ENCODE data around the gene TRIM65.

TRIM65 gene

DNA sequence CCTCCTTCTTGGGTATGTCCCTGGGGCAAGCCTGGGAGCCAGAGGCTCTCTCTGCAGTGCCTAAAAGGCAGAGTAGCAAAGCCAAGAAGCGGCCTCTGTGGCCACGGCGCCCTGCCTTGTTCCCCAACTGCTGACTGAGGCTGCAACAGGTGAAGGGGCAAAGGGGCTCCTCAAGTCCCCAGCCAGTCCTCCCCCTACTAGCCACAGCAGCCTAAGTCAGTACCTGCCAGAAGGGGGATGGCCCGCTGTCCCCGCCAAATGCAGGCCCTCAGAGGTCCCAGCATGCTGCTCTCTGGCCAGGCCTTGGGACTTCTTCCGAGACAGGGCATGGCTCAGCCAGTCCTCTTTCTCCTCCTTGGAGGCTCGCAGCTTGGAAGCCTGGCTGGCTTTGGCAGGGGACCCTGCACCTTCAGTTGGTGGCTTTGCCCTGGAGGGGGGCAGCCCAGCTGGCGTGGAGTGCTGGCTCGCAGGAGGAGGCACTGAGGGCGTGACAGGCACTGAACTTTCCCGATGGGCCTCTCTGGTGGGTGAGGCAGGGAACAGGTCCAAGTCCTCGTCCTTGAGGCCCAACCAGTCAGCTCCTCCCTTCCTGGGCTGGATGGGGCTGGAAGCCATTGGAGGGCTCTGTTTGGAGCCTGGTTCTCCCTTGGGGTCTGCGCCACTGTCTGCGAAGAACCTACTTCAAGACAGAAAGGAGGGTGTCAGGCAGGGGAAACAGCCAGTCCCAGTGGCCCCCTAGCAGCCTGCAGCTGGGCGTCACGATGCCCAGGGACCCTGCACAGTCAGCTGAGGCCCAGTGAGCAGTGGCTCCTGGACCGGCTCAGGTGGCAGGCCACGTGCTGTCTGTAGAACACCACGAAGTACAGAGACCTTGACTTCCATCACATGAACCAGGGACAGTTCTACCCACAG, 26.5 kb upstream of the TRIM65 start:
- Mint-ChIP-seq H3K36me3 (ENCODE audit: low read depth) (peaks cover 4% of the 10 kb centered on the region), H3K9me3 (no peaks in the 10 kb centered on the region), H3K27ac (no peak overlapping the region), H3K4me3 (no peak overlapping the region), H3K4me1 (ENCODE audit: low read depth) (no peaks in the 10 kb centered on the region), H3K27me3 (ENCODE audit: low read depth) (no peaks in the 10 kb centered on the region)

- no peaks in the 10 kb centered on the region for H3K4me1 Mint-ChIP-seq (ENCODE audit: low read depth)
- no peak overlapping the region for H3K4me3 Mint-ChIP-seq
- no peaks in the 10 kb centered on the region for H3K27me3 Mint-ChIP-seq (ENCODE audit: low read depth)
- no peak overlapping the region for H3K27ac Mint-ChIP-seq
- no peaks in the 10 kb centered on the region for H3K9me3 Mint-ChIP-seq
- peaks cover 3% of the 10 kb centered on the region for H3K36me3 Mint-ChIP-seq (ENCODE audit: low read depth)
These were observed 25.6 kb upstream of the TRIM65 start for GRCh38 chr17:75922173-75922961.

GRCh38 chr17:75921596-75921995, 24.8 kb upstream of the TRIM65 start:
- Mint-ChIP-seq H3K27me3 (ENCODE audit: low read depth) (no peaks in the 10 kb centered on the region), H3K4me1 (ENCODE audit: low read depth) (peaks cover 2% of the 10 kb centered on the region), H3K36me3 (ENCODE audit: low read depth) (peaks cover 3% of the 10 kb centered on the region), H3K27ac (no peak overlapping the region), H3K4me3 (no peak overlapping the region), H3K9me3 (no peaks in the 10 kb centered on the region)

DNA sequence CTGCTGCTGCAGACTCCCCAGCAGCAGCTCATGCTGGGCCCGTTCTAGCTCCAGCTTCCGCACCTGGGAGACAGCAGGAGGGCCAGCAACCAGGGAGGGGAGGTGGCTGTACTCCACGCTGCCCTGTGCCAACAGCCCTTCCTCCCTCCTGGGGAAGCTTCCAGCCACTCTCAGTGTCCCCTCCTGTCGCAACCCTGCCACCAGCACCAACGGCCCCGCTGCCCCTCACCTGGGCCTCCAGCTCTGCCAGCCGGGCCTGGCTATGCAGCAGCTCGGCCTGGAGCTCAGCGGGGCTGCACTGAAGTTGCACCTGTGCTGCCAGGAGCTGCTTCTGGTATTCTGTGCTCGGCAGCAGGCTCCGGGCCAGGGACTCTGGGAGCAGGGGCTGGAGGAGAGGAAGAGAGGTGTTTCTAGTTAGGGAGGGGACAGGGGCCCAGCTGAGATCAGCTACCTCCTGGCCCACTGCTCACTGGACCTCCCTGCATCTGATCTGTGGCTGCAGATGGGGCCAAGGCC, 23.4 kb upstream of the TRIM65 start:
- Mint-ChIP-seq H3K36me3 (ENCODE audit: low read depth) (peaks cover 3% of the 10 kb centered on the region), H3K27ac (no peak overlapping the region), H3K4me3 (no peak overlapping the region), H3K9me3 (no peaks in the 10 kb centered on the region), H3K27me3 (ENCODE audit: low read depth) (no peaks in the 10 kb centered on the region), H3K4me1 (ENCODE audit: low read depth) (peaks cover 2% of the 10 kb centered on the region)

DNA sequence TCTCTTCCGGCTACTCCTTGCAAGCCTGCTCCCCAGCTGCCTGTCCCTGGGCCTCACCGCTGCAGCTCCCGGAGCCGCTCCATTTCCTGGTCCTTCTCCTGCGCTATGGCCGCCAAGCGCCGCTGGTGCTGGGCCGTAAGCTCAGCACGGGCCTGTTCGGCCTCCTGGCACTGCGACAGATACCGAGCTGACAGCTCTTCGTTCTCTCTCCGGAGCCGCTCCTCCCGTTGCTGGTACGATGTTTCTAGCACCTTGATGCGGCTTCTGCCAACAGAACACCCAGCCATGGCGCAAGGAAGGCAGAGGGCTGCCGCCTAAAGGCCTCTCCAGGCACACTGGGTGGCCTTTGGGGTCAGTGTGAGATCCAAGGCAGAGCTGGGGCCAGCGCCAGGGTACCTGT, 22.9 kb upstream of the TRIM65 start:
- H3K4me3 Mint-ChIP-seq = no peak overlapping the region
- H3K27me3 Mint-ChIP-seq (ENCODE audit: low read depth) = no peaks in the 10 kb centered on the region
- H3K36me3 Mint-ChIP-seq (ENCODE audit: low read depth) = peaks cover 3% of the 10 kb centered on the region
- no peak overlapping the region for H3K27ac Mint-ChIP-seq
- no peaks in the 10 kb centered on the region for H3K9me3 Mint-ChIP-seq
- H3K4me1 Mint-ChIP-seq (ENCODE audit: low read depth) = peaks cover 2% of the 10 kb centered on the region

DNA sequence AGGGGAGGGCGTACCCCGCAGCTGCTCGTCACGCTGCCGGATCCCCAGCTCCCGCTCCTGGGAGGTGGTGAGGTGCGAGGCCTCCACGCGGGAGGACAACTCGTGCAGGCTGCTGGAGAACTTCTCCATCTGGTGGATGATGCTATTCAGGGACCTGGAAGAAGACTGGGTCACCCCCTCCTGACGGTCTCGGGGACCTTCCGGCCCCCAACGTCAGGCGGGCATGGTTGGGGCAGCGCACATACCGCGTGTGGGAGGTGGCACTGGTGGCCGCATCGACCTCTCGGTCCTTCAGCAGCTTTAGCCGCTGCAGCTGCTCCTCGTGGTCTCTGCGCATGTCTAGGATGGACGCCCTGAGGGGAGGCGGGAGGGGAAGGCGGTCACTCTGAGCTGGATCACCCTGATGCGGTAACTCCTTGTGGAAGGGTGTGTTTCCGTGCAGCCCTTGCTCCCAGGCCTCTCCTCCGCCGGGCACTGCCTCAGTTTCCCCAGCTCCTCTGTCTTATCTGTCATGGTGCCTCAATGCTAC, 21.2 kb upstream of the TRIM65 start:
- no peak overlapping the region for H3K4me3 Mint-ChIP-seq
- peaks cover 2% of the 10 kb centered on the region for H3K4me1 Mint-ChIP-seq (ENCODE audit: low read depth)
- H3K36me3 Mint-ChIP-seq (ENCODE audit: low read depth) = peaks cover 3% of the 10 kb centered on the region
- no peak overlapping the region for H3K27ac Mint-ChIP-seq
- H3K9me3 Mint-ChIP-seq = no peaks in the 10 kb centered on the region
- no peaks in the 10 kb centered on the region for H3K27me3 Mint-ChIP-seq (ENCODE audit: low read depth)

DNA sequence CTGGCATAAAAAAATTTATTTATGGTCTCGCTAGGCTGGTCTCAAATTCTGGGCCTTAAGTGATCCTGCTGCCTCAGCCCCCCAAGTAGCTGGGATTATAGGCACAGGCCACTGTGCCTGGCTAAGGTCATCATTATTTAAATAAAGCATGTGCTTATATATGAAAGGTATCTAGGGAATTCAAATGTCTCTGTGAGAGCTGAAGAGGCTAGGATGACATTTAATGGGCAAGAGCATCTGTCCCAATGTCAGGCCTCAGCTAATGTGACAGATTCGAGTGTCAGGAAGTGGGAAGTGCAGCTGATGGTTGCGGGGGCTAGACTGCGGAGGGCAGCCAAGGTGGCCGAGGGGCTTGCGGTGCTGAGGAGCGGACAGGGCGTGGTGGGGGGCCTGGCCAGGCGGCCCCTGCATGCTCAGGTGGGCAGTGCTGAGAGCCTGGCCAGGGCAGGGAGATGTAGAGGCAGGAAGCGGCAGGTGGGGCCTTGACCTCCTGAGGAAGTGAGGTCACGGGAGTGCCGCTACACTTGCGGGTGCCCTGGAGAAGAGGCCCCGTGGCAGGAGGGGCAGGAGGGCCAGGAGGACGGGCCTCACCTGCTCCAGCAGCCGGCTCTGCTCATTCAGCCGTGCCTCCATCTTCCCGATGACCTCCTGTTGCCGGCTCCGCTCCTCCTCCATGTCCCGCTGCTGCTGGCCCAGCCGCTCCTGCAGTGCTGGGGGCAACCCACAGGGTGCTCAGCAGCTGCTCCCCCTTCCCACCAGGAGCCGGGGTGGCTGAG, 20.6 kb upstream of the TRIM65 start:
- no peak overlapping the region for H3K4me3 Mint-ChIP-seq
- H3K27me3 Mint-ChIP-seq (ENCODE audit: low read depth) = no peaks in the 10 kb centered on the region
- no peaks in the 10 kb centered on the region for H3K9me3 Mint-ChIP-seq
- peak overlapping the region; percentile 64 for H3K27ac Mint-ChIP-seq
- peaks cover 3% of the 10 kb centered on the region for H3K36me3 Mint-ChIP-seq (ENCODE audit: low read depth)
- peaks cover 2% of the 10 kb centered on the region for H3K4me1 Mint-ChIP-seq (ENCODE audit: low read depth)

GRCh38 chr17:75915268-75915667, 18.5 kb upstream of the TRIM65 start:
- Mint-ChIP-seq H3K27me3 (ENCODE audit: low read depth) (no peaks in the 10 kb centered on the region), H3K27ac (no peak overlapping the region), H3K4me1 (ENCODE audit: low read depth) (peaks cover 2% of the 10 kb centered on the region), H3K9me3 (no peaks in the 10 kb centered on the region), H3K36me3 (ENCODE audit: low read depth) (peaks cover 3% of the 10 kb centered on the region), H3K4me3 (no peak overlapping the region)

DNA sequence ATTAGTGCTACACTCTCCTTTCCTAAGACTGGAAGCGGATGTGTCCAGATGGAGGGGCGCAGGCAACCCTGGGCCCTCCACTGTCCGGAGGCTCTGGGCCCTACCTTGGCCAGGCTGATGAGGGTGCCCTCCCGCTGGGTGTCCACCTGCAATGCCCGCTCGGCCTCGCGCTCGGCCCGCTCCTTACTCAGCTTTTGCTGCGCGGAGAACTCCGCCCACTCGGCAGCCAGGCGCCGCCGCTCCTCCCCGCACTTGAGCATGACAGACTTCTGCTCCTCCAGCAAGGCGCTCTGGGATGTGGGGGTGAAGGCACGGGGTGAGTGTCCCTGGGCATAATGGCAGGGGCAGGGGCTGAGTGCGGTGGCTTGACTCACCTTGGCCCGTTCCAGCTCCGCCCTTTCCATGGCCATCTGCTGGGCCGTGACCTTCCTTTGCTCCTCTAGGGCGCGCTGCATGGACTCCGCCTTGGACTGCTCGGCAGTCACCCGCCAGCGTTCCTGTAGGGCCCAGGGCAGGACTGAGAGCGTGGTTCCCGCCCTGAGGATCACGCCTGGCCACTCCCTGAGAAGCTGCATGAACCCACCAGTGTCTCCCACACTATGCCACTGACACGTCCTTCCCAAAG, 18.0 kb upstream of the TRIM65 start:
- Mint-ChIP-seq H3K27ac (no peak overlapping the region), H3K9me3 (no peaks in the 10 kb centered on the region), H3K4me1 (ENCODE audit: low read depth) (peaks cover 2% of the 10 kb centered on the region), H3K36me3 (ENCODE audit: low read depth) (peaks cover 3% of the 10 kb centered on the region), H3K27me3 (ENCODE audit: low read depth) (no peaks in the 10 kb centered on the region), H3K4me3 (no peak overlapping the region)

DNA sequence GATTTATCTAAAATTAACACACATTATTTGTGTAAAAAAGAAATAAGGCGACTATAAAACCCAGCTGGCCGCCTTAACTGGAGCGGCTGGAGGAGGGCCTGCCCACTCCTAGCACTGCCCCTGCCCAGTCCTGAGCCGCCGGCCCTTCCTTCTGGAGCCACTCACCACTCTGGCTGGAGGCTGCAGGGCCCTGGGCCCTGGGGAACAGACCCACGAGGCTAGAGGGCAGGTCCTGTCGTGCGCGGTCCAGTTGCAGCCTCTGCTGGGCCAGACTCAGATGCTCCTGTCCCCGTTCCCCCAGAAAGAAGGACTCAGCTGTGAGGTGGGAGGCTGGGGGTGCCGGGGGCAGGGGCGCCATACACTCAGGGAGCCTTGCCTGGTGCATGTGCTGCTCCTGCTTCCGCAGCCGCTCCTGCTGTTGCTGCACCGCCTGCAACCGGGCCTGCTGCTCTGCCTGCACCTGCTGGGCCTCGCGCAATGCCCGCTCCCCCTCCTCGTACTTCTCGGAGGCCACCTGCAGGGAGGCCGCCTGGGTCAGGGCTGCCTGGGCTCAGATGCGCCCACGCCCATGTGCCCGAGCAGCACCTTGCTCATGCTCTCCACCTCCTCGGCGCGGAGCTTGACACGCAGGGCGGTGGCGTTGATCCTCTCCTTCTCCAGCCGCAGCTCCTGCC, 16.9 kb upstream of the TRIM65 start:
- no peaks in the 10 kb centered on the region for H3K9me3 Mint-ChIP-seq
- peaks cover 2% of the 10 kb centered on the region for H3K4me1 Mint-ChIP-seq (ENCODE audit: low read depth)
- no peak overlapping the region for H3K4me3 Mint-ChIP-seq
- H3K27ac Mint-ChIP-seq = no peak overlapping the region
- no peaks in the 10 kb centered on the region for H3K27me3 Mint-ChIP-seq (ENCODE audit: low read depth)
- H3K36me3 Mint-ChIP-seq (ENCODE audit: low read depth) = no peaks in the 10 kb centered on the region

DNA sequence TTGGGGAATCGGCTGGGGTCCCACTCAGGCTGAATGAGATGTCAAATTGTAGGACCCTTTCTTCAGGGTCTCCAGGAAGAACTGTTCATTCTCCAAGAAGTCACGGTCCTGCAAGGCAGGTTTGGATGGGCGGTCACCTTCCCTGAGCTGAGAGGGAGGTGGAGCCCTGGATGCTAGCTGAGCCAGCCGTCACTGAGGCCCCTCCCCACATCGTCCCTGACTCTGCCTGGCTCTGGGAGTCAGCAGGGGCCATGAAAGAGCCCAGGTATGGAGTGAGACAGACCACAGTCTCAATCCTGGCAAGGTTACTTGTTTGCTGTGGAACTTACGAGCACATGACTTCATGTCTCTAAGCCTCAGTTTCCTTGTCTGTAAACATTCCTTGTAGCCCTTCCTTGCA, 13.9 kb upstream of the TRIM65 start:
- Mint-ChIP-seq H3K9me3 (no peaks in the 10 kb centered on the region), H3K27ac (no peak overlapping the region), H3K27me3 (ENCODE audit: low read depth) (no peaks in the 10 kb centered on the region), H3K4me1 (ENCODE audit: low read depth) (peaks cover 6% of the 10 kb centered on the region), H3K36me3 (ENCODE audit: low read depth) (no peaks in the 10 kb centered on the region), H3K4me3 (no peak overlapping the region)

DNA sequence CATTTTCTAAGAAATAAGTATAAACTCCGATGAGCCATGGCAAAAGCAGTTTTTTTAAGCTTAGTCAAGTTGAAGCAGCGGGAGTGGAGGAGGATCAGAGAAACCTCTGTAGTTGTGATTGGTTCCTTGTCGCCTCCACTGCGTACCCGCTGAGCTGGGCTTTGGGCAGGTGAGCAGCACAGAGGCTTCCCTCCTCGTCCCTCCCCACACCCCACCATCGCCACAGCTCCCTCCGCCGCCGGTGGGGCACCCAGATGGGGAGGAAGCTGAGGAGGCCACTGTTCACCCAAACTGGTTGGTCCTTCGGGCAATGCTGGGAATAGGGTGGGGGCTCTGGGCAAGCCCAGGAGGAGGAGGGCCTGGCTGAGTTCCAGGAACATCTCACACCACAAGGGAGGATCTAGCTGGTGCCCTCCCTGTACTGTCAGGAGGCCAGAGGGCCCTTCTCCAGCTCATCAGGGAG, 13.1 kb upstream of the TRIM65 start:
- Mint-ChIP-seq H3K9me3 (no peaks in the 10 kb centered on the region), H3K36me3 (ENCODE audit: low read depth) (no peaks in the 10 kb centered on the region), H3K27ac (no peak overlapping the region), H3K4me3 (no peak overlapping the region), H3K4me1 (ENCODE audit: low read depth) (peaks cover 9% of the 10 kb centered on the region), H3K27me3 (ENCODE audit: low read depth) (no peaks in the 10 kb centered on the region)

DNA sequence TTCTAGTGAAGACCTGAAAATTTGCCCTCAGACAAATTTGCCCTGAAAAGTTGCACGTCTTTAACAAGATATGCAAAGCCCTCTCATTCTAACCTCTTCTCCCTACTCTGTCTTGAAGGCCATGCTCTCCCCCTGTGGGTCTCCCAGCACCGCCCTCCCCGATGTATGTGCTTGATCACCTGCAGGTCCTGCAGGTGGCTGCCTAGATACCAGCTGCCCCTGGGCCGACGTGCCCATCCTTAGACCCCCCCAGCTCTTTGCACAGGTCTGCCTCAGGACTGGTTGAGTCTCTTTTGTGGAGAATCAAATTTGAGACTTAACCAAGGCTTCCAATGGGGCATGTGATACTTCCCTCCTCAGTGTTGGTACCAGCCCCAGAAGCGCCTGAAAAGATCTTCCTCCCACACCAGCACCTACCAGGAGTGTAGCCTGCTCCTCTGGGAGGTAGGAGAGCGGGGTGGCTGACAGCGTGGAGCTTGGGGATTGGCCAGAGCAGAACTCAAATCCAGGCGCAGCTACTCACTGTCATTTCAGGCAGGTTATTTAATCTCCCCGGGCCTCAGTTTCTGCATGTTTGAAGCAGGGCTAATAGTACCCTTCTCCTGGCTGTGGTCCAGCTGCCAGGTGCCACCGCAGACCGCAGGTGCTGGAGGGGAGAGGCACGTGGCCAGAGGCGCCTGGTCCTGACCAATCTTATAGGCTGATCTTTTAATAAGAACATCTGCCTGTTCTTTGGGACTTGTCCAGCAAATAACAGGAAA, 12.5 kb upstream of the TRIM65 start:
- Mint-ChIP-seq H3K4me1 (ENCODE audit: low read depth) (peaks cover 9% of the 10 kb centered on the region), H3K27me3 (ENCODE audit: low read depth) (no peaks in the 10 kb centered on the region), H3K36me3 (ENCODE audit: low read depth) (no peaks in the 10 kb centered on the region), H3K27ac (no peak overlapping the region), H3K4me3 (no peak overlapping the region), H3K9me3 (no peaks in the 10 kb centered on the region)
